IMR-90 (cell line): ENCODE measurements around the gene CNTNAP1. TPM values are rescaled to one million over a fixed set of nuclear protein-coding genes. Genes with fewer than 3 reads are reported as not detected.

ENCODE experiments used
- ATAC-seq: fragments of 200-7000 bp; cut with Tn5 transposase; 2 replicates; pipeline ENCODE4 v1.9.1; 2020; ENCODE audit warnings: low read depth, mild to moderate bottlenecking, moderate library complexity
- BruUV-seq: library from RNA; stranded (reverse); fragments of 400-500 nt; replicated peaks from 2 replicates; lab custom pipeline; 2021; lab: Mats Ljungman, UMichigan
- CTCF ChIA-PET: fragments of 300-600 bp; formaldehyde crosslinking; extraction: SDS; loops from one replicate; lab custom pipeline; 2021; ENCODE audit warnings: antibody characterized with exemption; lab: Yijun Ruan, JAX
- POLR2A ChIA-PET: fragments of 300-600 bp; sonication (Branson Sonifier 250); formaldehyde crosslinking; loops from one replicate; lab custom pipeline; 2022; ENCODE audit warnings: antibody characterized with exemption; ENCODE audit not compliant: unreplicated experiment; lab: Charles Lee
- DNase-seq: peaks from one replicate; pipeline ENCODE4 v3.0.0; 2013
- H2AFZ ChIP-seq: replicated peaks from 2 replicates; pipeline ENCODE3; 2013; ENCODE audit warnings: low read length, mild to moderate bottlenecking; ENCODE audit not compliant: poor library complexity
- H2AK5ac ChIP-seq: 2 replicates; pipeline ENCODE4 v1.6.1; 2013; ENCODE audit warnings: low read depth, low read length, inconsistent platforms
- H2AK9ac ChIP-seq: replicated peaks from 2 replicates; pipeline ENCODE3; 2013; ENCODE audit warnings: mild to moderate bottlenecking, low read depth, low read length, moderate library complexity; ENCODE audit not compliant: poor library complexity
- H2BK120ac ChIP-seq: 2 replicates; pipeline ENCODE4 v1.6.1; 2013; ENCODE audit warnings: low read depth, low read length, inconsistent platforms
- H2BK15ac ChIP-seq: 3 replicates; pipeline ENCODE4 v1.6.1; 2013; ENCODE audit warnings: low read depth, low read length, inconsistent platforms
- H2BK20ac ChIP-seq: 2 replicates; pipeline ENCODE4 v1.6.1; 2013; ENCODE audit warnings: low read depth, mild to moderate bottlenecking, inconsistent platforms, low read length, moderate library complexity
- H2BK5ac ChIP-seq: 2 replicates; pipeline ENCODE4 v1.6.1; 2013; ENCODE audit warnings: mild to moderate bottlenecking, low read depth, low read length, inconsistent platforms; ENCODE audit not compliant: poor library complexity, severe bottlenecking
- H3K14ac ChIP-seq: replicated peaks from 2 replicates; pipeline ENCODE4 v1.6.1; 2013; ENCODE audit warnings: low read depth, low read length, inconsistent platforms
- H3K18ac ChIP-seq: 2 replicates; pipeline ENCODE4 v1.6.1; 2013; ENCODE audit warnings: low read depth, low read length, control low read depth
- H3K23ac ChIP-seq: 2 replicates; pipeline ENCODE4 v1.6.1; 2013; ENCODE audit warnings: low read depth, low read length, inconsistent platforms
- H3K27ac ChIP-seq: 2 replicates; pipeline ENCODE4 v1.5.1; 2013; ENCODE audit warnings: mild to moderate bottlenecking, control low read depth, low read length; ENCODE audit not compliant: insufficient read depth
- H3K27me3 ChIP-seq: 2 replicates; pipeline ENCODE4 v1.6.1; 2013; ENCODE audit warnings: low read length; ENCODE audit not compliant: control insufficient read depth, insufficient read depth
- H3K36me3 ChIP-seq: 2 replicates; pipeline ENCODE4 v1.6.1; 2013; ENCODE audit warnings: low read length, mixed read lengths; ENCODE audit not compliant: control insufficient read depth, insufficient read depth
- H3K4ac ChIP-seq: 2 replicates; pipeline ENCODE4 v1.6.1; 2013; ENCODE audit warnings: low read depth, low read length, inconsistent platforms
- H3K4me1 ChIP-seq: 2 replicates; pipeline ENCODE4 v1.6.1; 2013; ENCODE audit warnings: low read length, mixed read lengths; ENCODE audit not compliant: control insufficient read depth, insufficient read depth
- H3K4me2 ChIP-seq: 2 replicates; pipeline ENCODE4 v1.6.1; 2013; ENCODE audit warnings: low read depth, mild to moderate bottlenecking, control low read depth, low read length, moderate library complexity
- H3K4me3 ChIP-seq: 2 replicates; pipeline ENCODE4 v1.5.1; 2013; ENCODE audit warnings: low read depth, mild to moderate bottlenecking, control low read depth, low read length, moderate library complexity; ENCODE audit not compliant: insufficient read depth
- H3K56ac ChIP-seq: 2 replicates; pipeline ENCODE4 v1.6.1; 2013; ENCODE audit warnings: low read length, inconsistent platforms; ENCODE audit not compliant: insufficient read depth; ENCODE audit errors: extremely low read depth
- H3K79me1 ChIP-seq, 2 experiments: 2 replicates each; pipeline ENCODE4 v1.6.1; 2013; ENCODE audit warnings: low read length in 2 of 2, inconsistent platforms in 1 of 2, low read depth in 1 of 2
- H3K9ac ChIP-seq: 2 replicates; pipeline ENCODE4 v1.6.1; 2013; ENCODE audit warnings: low read depth, low read length, control low read depth
- H3K9me1 ChIP-seq: 2 replicates; pipeline ENCODE4 v1.6.1; 2013; ENCODE audit warnings: low read length, inconsistent platforms; ENCODE audit not compliant: insufficient read depth
- H3K9me3 ChIP-seq: 2 replicates; pipeline ENCODE4 v1.6.1; 2013; ENCODE audit warnings: low read length; ENCODE audit not compliant: control insufficient read depth, insufficient read depth
- H4K20me1 ChIP-seq: 2 replicates; pipeline ENCODE4 v1.6.1; 2013; ENCODE audit warnings: low read length, inconsistent platforms; ENCODE audit not compliant: insufficient read depth
- H4K5ac ChIP-seq: 2 replicates; pipeline ENCODE4 v1.6.1; 2013; ENCODE audit warnings: mild to moderate bottlenecking, low read depth, low read length, control low read depth
- H4K8ac ChIP-seq, 2 experiments: 2 replicates each; pipeline ENCODE4 v1.6.1; 2013; ENCODE audit warnings: low read depth in 2 of 2, low read length in 2 of 2, control low read depth in 1 of 2, inconsistent platforms in 1 of 2
- H4K91ac ChIP-seq: 2 replicates; pipeline ENCODE4 v1.6.1; 2013; ENCODE audit warnings: low read depth, low read length, inconsistent platforms; ENCODE audit not compliant: insufficient read depth
- BHLHE40 ChIP-seq: fragments of 150-350 bp; IDR thresholded peaks from 2 replicates; pipeline ENCODE4 v1.6.1; 2016; ENCODE audit warnings: mild to moderate bottlenecking, low read depth, low read length
- CHD1 ChIP-seq: IDR thresholded peaks from 2 replicates; pipeline ENCODE4 v1.6.1; 2012; ENCODE audit warnings: low read depth, low read length, improper control_type of control experiment
- CTCF ChIP-seq: conservative IDR thresholded peaks from 2 replicates; pipeline ENCODE4 v1.5.1; 2012; ENCODE audit warnings: mild to moderate bottlenecking, low read depth, low read length, improper control_type of control experiment
- ELK1 ChIP-seq: fragments of 150-350 bp; IDR thresholded peaks from 2 replicates; pipeline ENCODE4 v1.6.1; 2016; ENCODE audit warnings: low read depth, mild to moderate bottlenecking, low read length, moderate library complexity, borderline replicate concordance
- SMC3 ChIP-seq: fragments of 150-350 bp; IDR thresholded peaks from 2 replicates; pipeline ENCODE4 v1.6.1; 2016; ENCODE audit warnings: low read depth, mild to moderate bottlenecking, antibody characterized with exemption, low read length, moderate library complexity
- USF2 ChIP-seq: fragments of 150-350 bp; IDR thresholded peaks from 2 replicates; pipeline ENCODE4 v1.6.1; 2017; ENCODE audit warnings: mild to moderate bottlenecking, antibody characterized with exemption, low read length, low read depth
- WGBS, 2 experiments: methylation state at CpG; one replicate each; pipeline versions ENCODE4 v1.1.5 to v1.1.7; 2013; ENCODE audit warnings: missing lambda C conversion rate in 2 of 2; ENCODE audit not compliant: insufficient read length in 1 of 2; ENCODE audit errors: extremely low coverage in 2 of 2; 5-methylcytosine and 5-hydroxymethylcytosine counted together
- dilution Hi-C: fragments of 300-500 bp; cut with HindIII; formaldehyde crosslinking; loops from one replicate; pipeline ENCODE4 v1.14.3; 2018; ENCODE audit warnings: low sequenced_read_pairs; ENCODE audit not compliant: unreplicated experiment
- in situ Hi-C: fragments of 300-500 bp; cut with MboI; formaldehyde crosslinking; loops from 3 replicates; pipeline ENCODE4 v1.14.3; 2019; ENCODE audit warnings: low sequenced_read_pairs, inconsistent platforms, mixed read lengths
- intact Hi-C: fragments of 100-400 bp; cut with micrococcal nuclease; formaldehyde crosslinking; loops from 2 replicates; pipeline ENCODE4 v1.10.0; 2022
- polyA plus RNA-seq, 3 experiments: library from polyadenylated mRNA; depleted of rRNA; stranded (reverse); fragments of >200 nt; gene quantifications; 2 replicates each; pipeline ENCODE4 v1.2.3, GENCODE V29; 2012; ENCODE audit warnings: low replicate concordance in 1 of 3
- total RNA-seq: library from RNA; depleted of rRNA; stranded (reverse); fragments of >200 nt; gene quantifications from 2 replicates; pipeline ENCODE4 v1.2.3, GENCODE V29; 2012

CNTNAP1 gene
- total and polyA plus RNA-seq, 2 of the 4 experiments (the other 2 are of a cell fraction) = 12.2 to 72.2 TPM

GRCh38 chr17:42665581-42666001 lies 16.7 kb upstream of the CNTNAP1 start:
- Histone ChIP-seq H3K23ac (no peak overlapping the region), H4K8ac (no peak overlapping the region), H3K9me1 (peaks cover 19% of the 10 kb centered on the region), H3K27ac (no peak overlapping the region), H2AK5ac (no peak overlapping the region), H3K4me3 (no peak overlapping the region), H3K56ac (no peak overlapping the region), H2AFZ (no peak overlapping the region), H3K9ac (no peak overlapping the region), H3K27me3 (no peaks in the 10 kb centered on the region), H4K5ac (no peak overlapping the region), H3K4me2 (no peak overlapping the region), H4K20me1 (peaks cover 16% of the 10 kb centered on the region), H3K9me3 (no peaks in the 10 kb centered on the region), H3K18ac (no peak overlapping the region), H3K36me3 (peaks cover 50% of the 10 kb centered on the region), H2BK20ac (no peak overlapping the region), H2BK120ac (no peak overlapping the region), H2AK9ac (no peak overlapping the region), H4K91ac (no peak overlapping the region), H3K4me1 (peaks cover 13% of the 10 kb centered on the region), H3K4ac (no peak overlapping the region), H3K79me1 (peaks cover 3 to 39% of the 10 kb centered on the region in 2 experiments; a peak in 2 of 4 replicates), H2BK5ac (no peak overlapping the region), H2BK15ac (no peak overlapping the region), H3K14ac (no peak overlapping the region)
- DNase-seq (no peak), ATAC-seq (no peak)
- TF ChIP-seq CTCF (no peak), SMC3 (no peak), CHD1 (no peak), ELK1 (no peak), USF2 (no peak), BHLHE40 (no peak)
- dilution Hi-C loops (no loop called here), intact Hi-C loops (no loop called here), in situ Hi-C loops (no loop called here)
- 92% methylated on average over 2 of the region's 14 CpGs; no CpG with 5 or more reads in 1 of the 2 experiments for WGBS, 2 experiments
- CTCF ChIA-PET = no interaction called here
- BruUV-seq = no TSS peak
- POLR2A ChIA-PET = no interaction called here
